Activated CD4-positive, alpha-beta memory T cell treated with anti-CD3 and anti-CD28 coated beads for 36 hours (primary cell): ENCODE results near the gene SURF1. TPM values are rescaled to one million over a fixed set of nuclear protein-coding genes. Genes with fewer than 3 reads are reported as not detected.

Experiments
- CTCF ChIA-PET: fragments of 350-600 bp; sonication (Branson Sonifier 250); formaldehyde crosslinking; loops from one replicate; lab custom pipeline; 2021; ENCODE audit warnings: antibody characterized with exemption, inconsistent platforms; lab: Charles Lee
- POLR2A ChIA-PET: fragments of 350-600 bp; sonication (Branson Sonifier 250); formaldehyde crosslinking; loops from one replicate; lab custom pipeline; 2021; ENCODE audit warnings: antibody characterized with exemption; lab: Charles Lee
- DNase-seq: peaks from one replicate; pipeline ENCODE4 v3.0.0-alpha.2; 2020
- H3K27ac Mint-ChIP-seq: one replicate; pipeline ENCODE4 v1.8.0; 2021; ENCODE audit warnings: mixed read lengths
- H3K27me3 Mint-ChIP-seq: one replicate; pipeline ENCODE4 v1.8.0; 2021; ENCODE audit warnings: mixed read lengths
- H3K36me3 Mint-ChIP-seq: one replicate; pipeline ENCODE4 v1.8.0; 2021; ENCODE audit warnings: mixed read lengths
- H3K4me1 Mint-ChIP-seq: one replicate; pipeline ENCODE4 v1.8.0; 2021; ENCODE audit warnings: low read depth, mixed read lengths
- H3K4me3 Mint-ChIP-seq: one replicate; pipeline ENCODE4 v1.8.0; 2021; ENCODE audit warnings: mild to moderate bottlenecking, mixed read lengths
- H3K9me3 Mint-ChIP-seq: one replicate; pipeline ENCODE4 v1.8.0; 2021; ENCODE audit warnings: mixed read lengths
- intact Hi-C: fragments of 100-400 bp; cut with micrococcal nuclease; formaldehyde crosslinking; loops from one replicate; pipeline ENCODE4 v1.15.1; 2023
- total RNA-seq, 2 experiments: library from RNA; stranded (reverse); gene quantifications; one replicate each; pipeline ENCODE4 v1.2.3, GENCODE V29; 2021

SURF1 gene
- total RNA-seq, 2 experiments from 2014 or later, result 24.7 to 26.0 TPM

- H3K27me3 Mint-ChIP-seq, result no peaks in the 10 kb centered on the region
- H3K4me3 Mint-ChIP-seq, result no peak overlapping the region
- CTCF ChIA-PET, result interaction anchor here (7.6 kb wide), 1 partner anchor 10 kb away, joined by 69 read pairs; no protein-coding TSS in a partner anchor
- H3K36me3 Mint-ChIP-seq, result peaks cover 60% of the 10 kb centered on the region
- intact Hi-C loops, result no loop called here
- no peaks in the 10 kb centered on the region for H3K9me3 Mint-ChIP-seq
- POLR2A ChIA-PET, result interaction anchor here (14.0 to 14.2 kb wide), 2 partner anchors 7 kb away, joined by 381 read pairs; partner anchors contain the start of genes MED22, RPL7A, SURF1 and SURF2
- peaks cover 55% of the 10 kb centered on the region for H3K4me1 Mint-ChIP-seq
- DNase-seq, result no peak
- H3K27ac Mint-ChIP-seq, result peak overlapping the region; percentile 85
Measured at GRCh38 chr9:133361507-133362092, 5.3 kb upstream of the SURF1 start.

GRCh38 chr9:133360400-133361393 lies 4.4 kb upstream of the SURF1 start:
- ChIA-PET POLR2A (interaction anchor here (1.4 to 14.0 kb wide), 4 partner anchors 8 to 14 kb away, joined by 4 to 381 read pairs (median 7); partner anchors contain the start of genes MED22 and RPL7A), CTCF (interaction anchor here (0.6 to 7.6 kb wide), 4 partner anchors 8 to 30 kb away, joined by 4 to 69 read pairs (median 8); no protein-coding TSS in a partner anchor)
- DNase-seq, result peak; percentile 48
- no peaks in the 10 kb centered on the region for H3K27me3 Mint-ChIP-seq
- H3K4me1 Mint-ChIP-seq, result peaks cover 49% of the 10 kb centered on the region
- peak overlapping the region; percentile 85 for H3K27ac Mint-ChIP-seq
- H3K9me3 Mint-ChIP-seq, result no peaks in the 10 kb centered on the region
- peaks cover 52% of the 10 kb centered on the region for H3K36me3 Mint-ChIP-seq
- intact Hi-C loops, result no loop called here
- H3K4me3 Mint-ChIP-seq, result no peak overlapping the region

- H3K36me3 Mint-ChIP-seq, result peaks cover 42% of the 10 kb centered on the region
- H3K9me3 Mint-ChIP-seq, result no peaks in the 10 kb centered on the region
- H3K27me3 Mint-ChIP-seq, result no peaks in the 10 kb centered on the region
- CTCF ChIA-PET, result interaction anchor here (0.8 to 7.6 kb wide), 5 partner anchors 9 to 14 kb away, joined by 3 to 69 read pairs (median 7); partner anchors contain the start of genes MED22 and RPL7A
- H3K4me3 Mint-ChIP-seq, result no peak overlapping the region
- peak; percentile 56 for DNase-seq
- intact Hi-C loops, result loop anchor here (10.0 kb wide), 2 partner anchors 45 to 125 kb away; no protein-coding TSS in a partner anchor
- peaks cover 59% of the 10 kb centered on the region for H3K4me1 Mint-ChIP-seq
- peak overlapping the region; percentile 65 for H3K27ac Mint-ChIP-seq
- POLR2A ChIA-PET, result interaction anchor here (0.6 to 14.0 kb wide), 6 partner anchors 9 to 183 kb away, joined by 3 to 381 read pairs (median 5); partner anchors contain the start of genes MED22 and RPL7A
Measured at GRCh38 chr9:133359399-133360175, 3.3 kb upstream of the SURF1 start.

- CTCF ChIA-PET, result interaction anchor here (0.8 to 7.6 kb wide), 3 partner anchors 14 to 47 kb away, joined by 3 to 69 read pairs (median 4); no protein-coding TSS in a partner anchor
Measured at GRCh38 chr9:133357656-133358055, 1.4 kb upstream of the SURF1 start.

GRCh38 chr9:133355881-133356357 lies 368 bp downstream of the SURF1 start:
- H3K27ac Mint-ChIP-seq, result peak overlapping the region; percentile 81
- CTCF ChIA-PET, result interaction anchor here (0.7 to 7.6 kb wide), 6 partner anchors 10 to 169 kb away, joined by 3 to 69 read pairs (median 3); no protein-coding TSS in a partner anchor
- no peaks in the 10 kb centered on the region for H3K27me3 Mint-ChIP-seq
- POLR2A ChIA-PET, result interaction anchor here (0.7 to 14.0 kb wide), 3 partner anchors 8 to 59 kb away, joined by 4 to 381 read pairs (median 21); partner anchors contain the start of genes MED22 and RPL7A
- intact Hi-C loops, result loop anchor here (1.0 to 10.0 kb wide), 4 partner anchors 8 to 129 kb away; partner anchors contain the start of genes MED22 and RPL7A
- H3K9me3 Mint-ChIP-seq, result no peaks in the 10 kb centered on the region
- peaks cover 30% of the 10 kb centered on the region for H3K36me3 Mint-ChIP-seq
- DNase-seq, result no peak
- H3K4me1 Mint-ChIP-seq, result peaks cover 49% of the 10 kb centered on the region
- peak overlapping the region; percentile 84 for H3K4me3 Mint-ChIP-seq

More at GRCh38 chr9:133357656-133358055, 1.4 kb upstream of the SURF1 start:
- POLR2A ChIA-PET, result interaction anchor here (2.6 to 14.0 kb wide), 2 partner anchors 9 to 11 kb away, joined by 21 to 381 read pairs; partner anchors contain the start of genes MED22 and RPL7A
- Mint-ChIP-seq H3K9me3 (no peaks in the 10 kb centered on the region), H3K4me1 (peaks cover 59% of the 10 kb centered on the region), H3K27ac (peak overlapping the region; percentile 39), H3K36me3 (peaks cover 29% of the 10 kb centered on the region), H3K27me3 (no peaks in the 10 kb centered on the region), H3K4me3 (peak overlapping the region; percentile 76)
- DNase-seq, result no peak
- intact Hi-C loops, result loop anchor here (10.0 kb wide), 2 partner anchors 47 to 127 kb away; no protein-coding TSS in a partner anchor

- H3K27ac Mint-ChIP-seq, result peak overlapping the region; percentile 18
- POLR2A ChIA-PET, result interaction anchor here (14.0 kb wide), 1 partner anchor 14 kb away, joined by 381 read pairs; no protein-coding TSS in a partner anchor
- peaks cover 51% of the 10 kb centered on the region for H3K4me1 Mint-ChIP-seq
- no peaks in the 10 kb centered on the region for H3K9me3 Mint-ChIP-seq
- DNase-seq, result no peak
- H3K36me3 Mint-ChIP-seq, result peaks cover 35% of the 10 kb centered on the region
- no peaks in the 10 kb centered on the region for H3K27me3 Mint-ChIP-seq
- intact Hi-C loops, result loop anchor here (10.0 kb wide), 2 partner anchors 50 to 130 kb away; no protein-coding TSS in a partner anchor
- H3K4me3 Mint-ChIP-seq, result peak overlapping the region; percentile 84
- CTCF ChIA-PET, result interaction anchor here (1.0 to 7.6 kb wide), 3 partner anchors 16 to 211 kb away, joined by 3 to 69 read pairs (median 3); no protein-coding TSS in a partner anchor
Measured at GRCh38 chr9:133354766-133355165, 1.5 kb downstream of the SURF1 start.

- no peaks in the 10 kb centered on the region for H3K9me3 Mint-ChIP-seq
- CTCF ChIA-PET, result interaction anchor here (0.9 to 8.0 kb wide), 2 partner anchors 19 to 133 kb away, joined by 5 to 76 read pairs; no protein-coding TSS in a partner anchor
- POLR2A ChIA-PET, result interaction anchor here (0.7 to 14.0 kb wide), 3 partner anchors 14 to 62 kb away, joined by 3 to 381 read pairs (median 3); no protein-coding TSS in a partner anchor
Measured at GRCh38 chr9:133353548-133353947, 2.7 kb downstream of the SURF1 start.

GRCh38 chr9:133352635-133353340 lies 3.5 kb downstream of the SURF1 start:
- Mint-ChIP-seq H3K36me3 (peaks cover 47% of the 10 kb centered on the region), H3K27ac (peak overlapping the region; percentile 53), H3K4me3 (no peak overlapping the region), H3K9me3 (no peaks in the 10 kb centered on the region), H3K4me1 (peaks cover 48% of the 10 kb centered on the region), H3K27me3 (no peaks in the 10 kb centered on the region)
- intact Hi-C loops, result loop anchor here (10.0 kb wide), 2 partner anchors 52 to 132 kb away; no protein-coding TSS in a partner anchor
- ChIA-PET CTCF (interaction anchor here (0.9 to 8.0 kb wide), 2 partner anchors 20 to 134 kb away, joined by 5 to 76 read pairs; no protein-coding TSS in a partner anchor), POLR2A (interaction anchor here (1.2 to 14.0 kb wide), 2 partner anchors 16 to 63 kb away, joined by 3 to 381 read pairs; no protein-coding TSS in a partner anchor)
- no peak for DNase-seq

More at GRCh38 chr9:133353548-133353947, 2.7 kb downstream of the SURF1 start:
- H3K27me3 Mint-ChIP-seq, result no peaks in the 10 kb centered on the region
- H3K27ac Mint-ChIP-seq, result no peak overlapping the region
- peaks cover 40% of the 10 kb centered on the region for H3K36me3 Mint-ChIP-seq
- H3K4me1 Mint-ChIP-seq, result peaks cover 54% of the 10 kb centered on the region
- H3K4me3 Mint-ChIP-seq, result no peak overlapping the region
- DNase-seq, result no peak
- intact Hi-C loops, result loop anchor here (10.0 kb wide), 2 partner anchors 51 to 131 kb away; no protein-coding TSS in a partner anchor

GRCh38 chr9:133351908-133352634 lies 4.2 kb downstream of the SURF1 start:
- Mint-ChIP-seq H3K9me3 (no peaks in the 10 kb centered on the region), H3K4me1 (peaks cover 41% of the 10 kb centered on the region), H3K27ac (peak overlapping the region; percentile 48), H3K27me3 (no peaks in the 10 kb centered on the region), H3K36me3 (peaks cover 47% of the 10 kb centered on the region), H3K4me3 (no peak overlapping the region)
- POLR2A ChIA-PET, result interaction anchor here (1.7 to 14.0 kb wide), 2 partner anchors 12 to 17 kb away, joined by 4 to 381 read pairs; no protein-coding TSS in a partner anchor
- peak; percentile 70 for DNase-seq
- intact Hi-C loops, result loop anchor here (10.0 kb wide), 2 partner anchors 53 to 133 kb away; no protein-coding TSS in a partner anchor
- CTCF ChIA-PET, result interaction anchor here (0.7 to 8.0 kb wide), 5 partner anchors 11 to 170 kb away, joined by 3 to 76 read pairs (median 5); no protein-coding TSS in a partner anchor
